K562 (cell line): Measurements from ENCODE around the gene MTFMT. TPM values are rescaled to one million over a fixed set of nuclear protein-coding genes. Genes with fewer than 3 reads are reported as not detected.

Source experiments
- ATAC-seq: fragments of 200-7000 bp; cut with Tn5 transposase; 3 replicates; pipeline ENCODE4 v1.9.1; 2020; ENCODE audit warnings: moderate library complexity
- BruUV-seq: library from RNA; stranded (reverse); fragments of 400-500 nt; replicated peaks from 2 replicates; lab custom pipeline; 2021; lab: Mats Ljungman, UMichigan
- CTCF ChIA-PET: fragments of 300-600 bp; formaldehyde crosslinking; extraction: SDS; loops from one replicate; lab custom pipeline; 2021; ENCODE audit warnings: low intra/inter-chr PET ratio; lab: Yijun Ruan, JAX
- POLR2A ChIA-PET: fragments of 300-600, 350-650 bp; sonication (Branson Sonifier 250); formaldehyde crosslinking; extraction: SDS; loops from one replicate; lab custom pipeline; 2021; ENCODE audit warnings: antibody characterized with exemption, inconsistent platforms; lab: Yijun Ruan, JAX
- DNase-seq, 4 experiments: peaks; one replicate each; pipeline versions ENCODE4 v3.0.0 to v3.0.0-alpha.2; 2011 to 2018; ENCODE audit warnings: low spot score in 3 of 4, mixed read lengths in 3 of 4; ENCODE audit errors: extremely low read depth in 1 of 4
- FAIRE-seq: peaks from 2 replicates; lab custom pipeline; 2011; peaks lifted over from hg19 to GRCh38; lab: Jason Lieb, UNC
- H2AFZ ChIP-seq: 2 replicates; pipeline ENCODE4 v1.6.0; 2011; ENCODE audit warnings: low read depth, low read length, control low read depth, inconsistent platforms
- H3K27ac ChIP-seq: fragments of 200-600 bp; 3 replicates; pipeline ENCODE4 v1.8.0; 2011; ENCODE audit warnings: low read depth, mild to moderate bottlenecking, control low read depth, inconsistent platforms, low read length, moderate library complexity, mixed read lengths; ENCODE audit errors: extremely low read depth
- H3K27me3 ChIP-seq, 2 experiments: fragments of 300-600 bp in 1 of 2; 2 replicates in 1 of 2; 3 replicates in 1 of 2; pipeline versions ENCODE4 v1.6.0 to v1.8.0; 2011; ENCODE audit warnings: inconsistent platforms in 2 of 2, low read length in 2 of 2, mild to moderate bottlenecking in 1 of 2, mixed read lengths in 1 of 2, moderate library complexity in 1 of 2; ENCODE audit not compliant: control insufficient read depth in 2 of 2, insufficient read depth in 2 of 2
- H3K36me3 ChIP-seq: fragments of 300-600 bp; 3 replicates; pipeline ENCODE4 v1.8.0; 2011; ENCODE audit warnings: mild to moderate bottlenecking, low read length, inconsistent platforms; ENCODE audit not compliant: control insufficient read depth, insufficient read depth
- H3K4me1 ChIP-seq, 2 experiments: fragments of 200-600 bp in 1 of 2; replicated peaks in 1 of 2; 2 replicates in 1 of 2; 3 replicates in 1 of 2; pipeline versions ENCODE4 v1.5.1 to v1.8.0; 2011; ENCODE audit warnings: inconsistent platforms in 2 of 2, low read length in 2 of 2, mild to moderate bottlenecking in 1 of 2, mixed read lengths in 1 of 2, moderate library complexity in 1 of 2; ENCODE audit not compliant: control insufficient read depth in 2 of 2, insufficient read depth in 2 of 2
- H3K4me2 ChIP-seq: 2 replicates; pipeline ENCODE4 v1.6.1; 2011; ENCODE audit warnings: low read length, control low read depth, inconsistent platforms, mixed read lengths; ENCODE audit not compliant: insufficient read depth
- H3K4me3 ChIP-seq: fragments of 200-600 bp; sonication (generic), shearing (Covaris generic); 2 replicates; pipeline ENCODE4 v1.5.1; 2016; ENCODE audit warnings: control low read depth, inconsistent platforms
- H3K79me2 ChIP-seq: fragments of 200-600 bp; 3 replicates; pipeline ENCODE4 v1.8.0; 2011; ENCODE audit warnings: low read length, inconsistent platforms; ENCODE audit not compliant: control insufficient read depth, insufficient read depth
- H3K9ac ChIP-seq, 2 experiments: 2 replicates each; pipeline versions ENCODE4 v1.6.0 to v1.6.1; 2011; ENCODE audit warnings: low read depth in 2 of 2, low read length in 2 of 2, control low read depth in 1 of 2, inconsistent platforms in 1 of 2, mild to moderate bottlenecking in 1 of 2, mixed read lengths in 1 of 2; ENCODE audit not compliant: insufficient read depth in 1 of 2
- H3K9me1 ChIP-seq: one replicate; pipeline ENCODE4 v1.6.0; 2011; ENCODE audit warnings: inconsistent platforms, mild to moderate bottlenecking, low read length, moderate library complexity; ENCODE audit not compliant: control insufficient read depth, insufficient read depth
- H3K9me3 ChIP-seq: replicated peaks from 2 replicates; pipeline ENCODE4 v1.5.1; 2011; ENCODE audit warnings: low read depth, low read length, inconsistent platforms; ENCODE audit not compliant: control insufficient read depth, insufficient read depth
- H4K20me1 ChIP-seq: replicated peaks from 2 replicates; pipeline ENCODE4 v1.6.1; 2011; ENCODE audit warnings: low read length, inconsistent platforms, mixed read lengths; ENCODE audit not compliant: control insufficient read depth, insufficient read depth
- CBFA2T3 ChIP-seq: fragments of 450-650 bp; IDR thresholded peaks from 2 replicates; pipeline ENCODE4 v1.6.1; 2017
- CREM ChIP-seq: IDR thresholded peaks from 2 replicates; pipeline ENCODE4 v1.6.1; 2014; ENCODE audit warnings: antibody characterized with exemption, low read depth
- ETV5 ChIP-seq: sonication (generic); formaldehyde crosslinking; IDR thresholded peaks from 2 replicates; pipeline ENCODE4 v1.4.0; 2020; ENCODE audit warnings: low read depth, mild to moderate bottlenecking, missing genetic modification reagents
- HDAC8 ChIP-seq: fragments of 450-650 bp; IDR thresholded peaks from 2 replicates; pipeline ENCODE4 v1.6.1; 2016; ENCODE audit warnings: mild to moderate bottlenecking, missing genetic modification characterization, moderate library complexity, missing compliant biosample characterization
- L3MBTL2 ChIP-seq: fragments of 450-650 bp; IDR thresholded peaks from 2 replicates; pipeline ENCODE4 v1.6.1; 2016; ENCODE audit warnings: mild to moderate bottlenecking, moderate library complexity
- PTBP1 ChIP-seq: fragments of 200-400 bp; formaldehyde crosslinking; IDR thresholded peaks from 2 replicates; pipeline ENCODE4 v1.6.1; 2017; ENCODE audit warnings: low read depth, low read length
- REST ChIP-seq, 2 experiments: fragments of 450-650 bp; formaldehyde crosslinking in 1 of 2; IDR thresholded peaks; 2 replicates each; pipeline versions ENCODE4 v1.4.0 to v1.6.1; 2014 to 2020; ENCODE audit warnings: mild to moderate bottlenecking in 2 of 2, borderline replicate concordance in 1 of 2, low read depth in 1 of 2
- TGIF2 ChIP-seq: sonication (generic); formaldehyde crosslinking; IDR thresholded peaks from 2 replicates; pipeline ENCODE4 v1.8.1; 2022; ENCODE audit warnings: mild to moderate bottlenecking, missing genetic modification reagents, moderate library complexity
- VEZF1 ChIP-seq: fragments of 200-800 bp; sonication (Bioruptor generic); IDR thresholded peaks from 2 replicates; pipeline ENCODE4 v1.6.1; 2017; ENCODE audit warnings: missing genetic modification characterization, missing compliant biosample characterization
- WGBS: fragments of 100-300 bp; shearing (Covaris generic); methylation state at CpG from one replicate; pipeline ENCODE4 v1.1.6; 2016; ENCODE audit warnings: low coverage, mixed read lengths; ENCODE audit not compliant: insufficient coverage; ENCODE audit errors: missing lambda C conversion rate; 5-methylcytosine and 5-hydroxymethylcytosine counted together
- in situ Hi-C: fragments of 300-500 bp; cut with MboI; formaldehyde crosslinking; loops from 4 replicates; pipeline ENCODE4 v1.15.0; 2018; ENCODE audit warnings: inconsistent platforms, mixed read lengths
- intact Hi-C: fragments of 100-400 bp; cut with micrococcal nuclease; formaldehyde crosslinking; loops from 2 replicates; pipeline ENCODE4 v1.14.2; 2022
- polyA plus RNA-seq, 8 experiments: library from polyadenylated mRNA; depleted of rRNA in 4 of 8; stranded (reverse) in 5 of 8; unstranded in 3 of 8; fragments of >200 nt; fragmentation: Nextera tagmentation in 2 of 8; fragmentation: Illumina TruSeq in 1 of 8; extraction: Ambion mirVana in 2 of 8; extraction: Trizol in 1 of 8; gene quantifications; 2 replicates each; pipeline versions ENCODE4 v1.2.1 to v1.2.3, GENCODE V29; 2011 to 2014; ENCODE audit warnings: inconsistent platforms in 1 of 8, missing spikeins in 1 of 8
- total RNA-seq, 7 experiments: library from RNA; depleted of rRNA in 6 of 7; stranded (reverse); fragments of >200 nt in 6 of 7; fragmentation: Illumina TruSeq in 2 of 7; extraction: Trizol in 2 of 7; gene quantifications; 2 replicates each; pipeline versions ENCODE4 v1.2.1 to v1.2.3, GENCODE V29; 2011 to 2021; ENCODE audit warnings: low replicate concordance in 1 of 7

Gene MTFMT
- total and polyA plus RNA-seq, 9 of the 15 experiments (the other 6 are each of a cell fraction or from before 2014, with no cell fraction given), result 1.4 to 31.1 (median 16.2) TPM

- Histone ChIP-seq H4K20me1 (no peaks in the 10 kb centered on the region; the same call in 1 of the 2 replicates), H3K27me3 (peaks cover 0 to 16% of the 10 kb centered on the region in 2 experiments; a peak in 3 of 5 replicates), H3K36me3 (no peaks in the 10 kb centered on the region), H3K4me3 (no peak overlapping the region), H3K9ac (no peak overlapping the region), H3K79me2 (no peaks in the 10 kb centered on the region), H2AFZ (no peak overlapping the region), H3K27ac (no peak overlapping the region), H3K9me3 (no peaks in the 10 kb centered on the region), H3K4me1 (peaks cover 5 to 11% of the 10 kb centered on the region in 2 experiments; a peak in 3 of 5 replicates), H3K4me2 (no peak overlapping the region), H3K9me1 (no peaks in the 10 kb centered on the region)
- in situ Hi-C loops, result loop anchor here (10.0 kb wide), 2 partner anchors 240 to 330 kb away; partner anchors contain the start of gene RNU5A-1
- BruUV-seq, result no TSS peak
- intact Hi-C loops, result loop anchor here (1.0 to 5.0 kb wide), 4 partner anchors 32 to 248 kb away; partner anchors contain the start of genes CLPX and RNU5B-1
- peak; percentile 91 for FAIRE-seq
- peak; percentile 92 for ATAC-seq
- 37% methylated on average over 19 of the region's 26 CpGs for WGBS
- ChIA-PET POLR2A (interaction anchor here (0.6 to 1.4 kb wide), 3 partner anchors 10 to 345 kb away, joined by 3 to 7 read pairs (median 3); partner anchors contain the start of genes RNU5B-1 and SLC51B), CTCF (interaction anchor here (0.5 to 2.1 kb wide), 11 partner anchors 21 to 334 kb away, joined by 3 to 11 read pairs (median 4); partner anchors contain the start of gene RNU5B-1)
- DNase-seq, result peak; percentile 76 to 81 (median 80)
- no peak for TF ChIP-seq PTBP1
- TF ChIP-seq ETV5, result no peak
- no peak for TF ChIP-seq TGIF2 (CRISPR knock-in tag)
- TF ChIP-seq VEZF1 (CRISPR knock-in tag), result no peak
- TF ChIP-seq HDAC8 (tag), result no peak
- TF ChIP-seq L3MBTL2, result 0 out of 2 replicates have a peak, but pooled peaks have one; percentile 17
- TF ChIP-seq CBFA2T3, result no peak
- peak; percentile 86 for TF ChIP-seq REST (IDR thresholded peaks at IDR 0.05; ENCODE audit: borderline replicate concordance)
- TF ChIP-seq REST (CRISPR knock-in tag; IDR thresholded peaks at IDR 0.05; ENCODE audit: low read depth), result no peak
- TF ChIP-seq CREM, result 0 out of 2 replicates have a peak, but pooled peaks have one; percentile 46
These were observed 25.1 kb upstream of the MTFMT start for GRCh38 chr15:65054333-65055200.
